DOHH2 (cell line): ENCODE data around the gene ARHGEF4.

Experiments
- H3F3A ChIP-seq: fragments of 200-600 bp; sonication (generic), shearing (Covaris generic); 2 replicates; pipeline ENCODE4 v1.6.0; 2016; ENCODE audit warnings: antibody characterized with exemption, mild to moderate bottlenecking; ENCODE audit not compliant: control insufficient read depth, insufficient read depth
- H3K27ac ChIP-seq: fragments of 200-600 bp; sonication (generic); 2 replicates; pipeline ENCODE4 v1.5.1; 2014; ENCODE audit warnings: low read depth, mild to moderate bottlenecking, low read length, moderate library complexity
- H3K27me3 ChIP-seq: fragments of 200-600 bp; sonication (generic); 2 replicates; pipeline ENCODE4 v1.6.1; 2014; ENCODE audit warnings: mild to moderate bottlenecking, low read length, mixed read lengths; ENCODE audit not compliant: control insufficient read depth
- H3K36me3 ChIP-seq: fragments of 200-600 bp; sonication (generic); 2 replicates; pipeline ENCODE4 v1.6.1; 2014; ENCODE audit warnings: mild to moderate bottlenecking, low read length, moderate library complexity, mixed read lengths; ENCODE audit not compliant: control insufficient read depth
- H3K4me1 ChIP-seq: fragments of 200-600 bp; sonication (generic); 2 replicates; pipeline ENCODE4 v1.6.1; 2014; ENCODE audit warnings: mild to moderate bottlenecking, low read length, mixed read lengths; ENCODE audit not compliant: control insufficient read depth
- H3K4me2 ChIP-seq: fragments of 200-600 bp; sonication (generic); 2 replicates; pipeline ENCODE4 v1.6.0; 2014; ENCODE audit warnings: mild to moderate bottlenecking, low read length, moderate library complexity
- H3K4me3 ChIP-seq: fragments of 200-600 bp; sonication (generic); 2 replicates; pipeline ENCODE4 v1.5.1; 2014; ENCODE audit warnings: mild to moderate bottlenecking, low read length, mixed read lengths
- H3K79me2 ChIP-seq: fragments of 200-600 bp; sonication (generic); 2 replicates; pipeline ENCODE4 v1.6.1; 2014; ENCODE audit warnings: mild to moderate bottlenecking, low read length, mixed read lengths; ENCODE audit not compliant: control insufficient read depth
- H3K9me2 ChIP-seq: fragments of 200-600 bp; sonication (generic); replicated peaks from 2 replicates; pipeline ENCODE4 v1.6.1; 2014; ENCODE audit warnings: mild to moderate bottlenecking, low read length, mixed read lengths; ENCODE audit not compliant: control insufficient read depth
- H3K9me3 ChIP-seq: fragments of 200-600 bp; sonication (generic); 2 replicates; pipeline ENCODE4 v1.6.1; 2014; ENCODE audit warnings: antibody characterized with exemption, low read length, mixed read lengths; ENCODE audit not compliant: control insufficient read depth, insufficient read depth
- H4K20me1 ChIP-seq: fragments of 200-600 bp; sonication (generic); 2 replicates; pipeline ENCODE4 v1.6.0; 2014; ENCODE audit warnings: low read depth, mild to moderate bottlenecking, antibody characterized with exemption, low read length, moderate library complexity; ENCODE audit not compliant: control insufficient read depth, insufficient read depth
- EZH2phosphoT487 ChIP-seq: fragments of 200-600 bp; sonication (generic); IDR thresholded peaks from 2 replicates; pipeline ENCODE4 v1.6.1; 2017; ENCODE audit warnings: borderline replicate concordance, mild to moderate bottlenecking, antibody characterized with exemption, low read length, moderate library complexity, mixed read lengths
- TF ChIP-seq, protein P1 (sequence below): fragments of 200-600 bp; sonication (generic); IDR thresholded peaks from one replicate; pipeline ENCODE4 v1.5.1; 2014; ENCODE audit warnings: antibody characterized with exemption, mild to moderate bottlenecking, low read depth, low read length; ENCODE audit not compliant: poor library complexity, severe bottlenecking

Gene ARHGEF4

GRCh38 chr2:131022731-131023130, 186.0 kb downstream of the ARHGEF4 start:
- TF ChIP-seq, protein P1, sequence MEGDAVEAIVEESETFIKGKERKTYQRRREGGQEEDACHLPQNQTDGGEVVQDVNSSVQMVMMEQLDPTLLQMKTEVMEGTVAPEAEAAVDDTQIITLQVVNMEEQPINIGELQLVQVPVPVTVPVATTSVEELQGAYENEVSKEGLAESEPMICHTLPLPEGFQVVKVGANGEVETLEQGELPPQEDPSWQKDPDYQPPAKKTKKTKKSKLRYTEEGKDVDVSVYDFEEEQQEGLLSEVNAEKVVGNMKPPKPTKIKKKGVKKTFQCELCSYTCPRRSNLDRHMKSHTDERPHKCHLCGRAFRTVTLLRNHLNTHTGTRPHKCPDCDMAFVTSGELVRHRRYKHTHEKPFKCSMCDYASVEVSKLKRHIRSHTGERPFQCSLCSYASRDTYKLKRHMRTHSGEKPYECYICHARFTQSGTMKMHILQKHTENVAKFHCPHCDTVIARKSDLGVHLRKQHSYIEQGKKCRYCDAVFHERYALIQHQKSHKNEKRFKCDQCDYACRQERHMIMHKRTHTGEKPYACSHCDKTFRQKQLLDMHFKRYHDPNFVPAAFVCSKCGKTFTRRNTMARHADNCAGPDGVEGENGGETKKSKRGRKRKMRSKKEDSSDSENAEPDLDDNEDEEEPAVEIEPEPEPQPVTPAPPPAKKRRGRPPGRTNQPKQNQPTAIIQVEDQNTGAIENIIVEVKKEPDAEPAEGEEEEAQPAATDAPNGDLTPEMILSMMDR: no peak
- TF ChIP-seq EZH2phosphoT487: no peak
- H3K79me2 ChIP-seq: no peaks in the 10 kb centered on the region
- no peaks in the 10 kb centered on the region for H3K4me1 ChIP-seq
- H3K4me2 ChIP-seq: no peak overlapping the region
- H3K27me3 ChIP-seq: peaks cover 5% of the 10 kb centered on the region; the same call in 1 of the 2 replicates
- no peaks in the 10 kb centered on the region for H3K9me2 ChIP-seq
- no peaks in the 10 kb centered on the region for H3F3A ChIP-seq
- no peak overlapping the region for H3K27ac ChIP-seq
- no peak overlapping the region for H3K4me3 ChIP-seq
- peaks cover 5% of the 10 kb centered on the region for H3K9me3 ChIP-seq
- no peaks in the 10 kb centered on the region for H4K20me1 ChIP-seq
- no peaks in the 10 kb centered on the region for H3K36me3 ChIP-seq

DNA sequence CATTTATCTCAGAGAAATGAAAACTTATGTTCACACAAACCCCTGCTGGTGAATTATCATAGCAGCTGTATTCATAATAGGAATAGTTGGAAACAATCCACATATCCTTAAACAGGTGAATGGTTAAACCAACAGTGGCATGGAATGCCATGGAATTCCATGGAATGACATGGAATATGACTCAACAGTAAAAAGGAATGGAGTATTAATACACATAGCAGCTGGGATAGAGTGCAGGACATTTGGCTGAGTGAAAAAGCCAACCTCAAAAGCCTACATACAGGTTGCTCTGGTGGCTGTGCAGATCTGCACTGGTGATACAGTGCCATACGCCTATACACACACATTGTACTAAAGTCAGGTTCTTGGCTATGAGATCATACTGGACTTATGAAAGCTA, 187.0 kb downstream of the ARHGEF4 start:
- H3K4me1 ChIP-seq: no peaks in the 10 kb centered on the region
- no peak overlapping the region for H3K4me2 ChIP-seq
- no peaks in the 10 kb centered on the region for H3K9me2 ChIP-seq

GRCh38 chr2:131026919-131027318, 190.2 kb downstream of the ARHGEF4 start:
- TF ChIP-seq EZH2phosphoT487: no peak
- TF ChIP-seq, protein P1: no peak

More for the DNA sequence above, 187.0 kb downstream of the ARHGEF4 start:
- no peak for TF ChIP-seq EZH2phosphoT487
- TF ChIP-seq, protein P1: no peak
- Histone ChIP-seq H3K27me3 (no peaks in the 10 kb centered on the region), H3K27ac (no peak overlapping the region), H3K79me2 (no peaks in the 10 kb centered on the region), H3K4me3 (no peak overlapping the region), H3F3A (no peaks in the 10 kb centered on the region), H3K36me3 (no peaks in the 10 kb centered on the region), H4K20me1 (no peaks in the 10 kb centered on the region), H3K9me3 (peaks cover 9% of the 10 kb centered on the region)

More at GRCh38 chr2:131026919-131027318, 190.2 kb downstream of the ARHGEF4 start:
- no peak overlapping the region for H3K4me2 ChIP-seq
- no peaks in the 10 kb centered on the region for H3F3A ChIP-seq
- no peaks in the 10 kb centered on the region for H3K79me2 ChIP-seq
- no peaks in the 10 kb centered on the region for H3K4me1 ChIP-seq
- H4K20me1 ChIP-seq: no peaks in the 10 kb centered on the region
- H3K27me3 ChIP-seq: no peaks in the 10 kb centered on the region; the same call in 1 of the 2 replicates
- no peak overlapping the region for H3K4me3 ChIP-seq
- no peaks in the 10 kb centered on the region for H3K36me3 ChIP-seq
- no peaks in the 10 kb centered on the region for H3K9me2 ChIP-seq
- H3K27ac ChIP-seq: no peak overlapping the region
- peaks cover 9% of the 10 kb centered on the region for H3K9me3 ChIP-seq
